A549 (cell line): Measurements from ENCODE around the gene MPPED1. TPM values are rescaled to one million over a fixed set of nuclear protein-coding genes. Genes with fewer than 3 reads are reported as not detected.

ENCODE experiments used
- ATAC-seq, 2 experiments: fragments of 200-7000 bp in 1 of 2; fragments of >200 bp in 1 of 2; cut with Nextera tagmentation in 1 of 2; cut with Tn5 transposase in 1 of 2; 3 replicates each; pipeline versions ENCODE4 v1.8.0 to v1.9.1; 2018 to 2020; ENCODE audit warnings: mild to moderate bottlenecking in 1 of 2, moderate library complexity in 1 of 2
- CTCF ChIA-PET: fragments of 300-600 bp; sonication (Branson Sonifier 250); formaldehyde crosslinking; extraction: SDS; loops from one replicate; lab custom pipeline; 2021; ENCODE audit warnings: antibody characterized with exemption, inconsistent platforms; lab: Yijun Ruan, JAX
- POLR2A ChIA-PET: fragments of 350-600 bp; formaldehyde crosslinking; extraction: SDS; loops from one replicate; lab custom pipeline; 2021; ENCODE audit warnings: antibody characterized with exemption, inconsistent platforms; lab: Yijun Ruan, JAX
- DNase-seq, 2 experiments: peaks; one replicate each; pipeline versions ENCODE4 v3.0.0 to v3.0.0-alpha.2; 2011 to 2016; ENCODE audit warnings: low read depth in 1 of 2, low spot score in 1 of 2
- FAIRE-seq: peaks from 2 replicates; lab custom pipeline; 2011; peaks lifted over from hg19 to GRCh38; lab: Jason Lieb, UNC
- H3K27ac ChIP-seq, 2 experiments: fragments of >200 bp; sonication (Bioruptor Twin); formaldehyde crosslinking; 3 replicates each; pipeline ENCODE4 v1.5.1; 2016 to 2017
- H3K4me1 ChIP-seq: fragments of >200 bp; sonication (Bioruptor Twin); formaldehyde crosslinking; 3 replicates; pipeline ENCODE4 v1.6.1; 2016
- H3K4me2 ChIP-seq: fragments of >200 bp; sonication (Bioruptor Twin); formaldehyde crosslinking; 3 replicates; pipeline ENCODE4 v1.6.1; 2016
- H3K4me3 ChIP-seq: fragments of >200 bp; sonication (Bioruptor Twin); formaldehyde crosslinking; 3 replicates; pipeline ENCODE4 v1.5.1; 2016
- H3K9me3 ChIP-seq: fragments of >200 bp; sonication (Bioruptor Twin); formaldehyde crosslinking; 3 replicates; pipeline ENCODE4 v1.6.1; 2016
- ATOH8 ChIP-seq: fragments of 250-450 bp; sonication (Bioruptor Pico); IDR thresholded peaks from 2 replicates; pipeline ENCODE4 v1.5.0; 2020; ENCODE audit warnings: low read depth, mild to moderate bottlenecking, moderate library complexity
- CBX8 ChIP-seq: fragments of 200-600 bp; sonication (generic); IDR thresholded peaks from 2 replicates; pipeline ENCODE4 v1.6.1; 2016
- CHD2 ChIP-seq: fragments of 150-350 bp; IDR thresholded peaks from 2 replicates; pipeline ENCODE4 v1.6.1; 2014; ENCODE audit warnings: low read length; ENCODE audit not compliant: partially characterized antibody
- EHMT2 ChIP-seq: fragments of 200-600 bp; sonication (generic); IDR thresholded peaks from 2 replicates; pipeline ENCODE4 v1.6.1; 2016; ENCODE audit warnings: antibody characterized with exemption, low read depth, mild to moderate bottlenecking, moderate library complexity
- ELK1 ChIP-seq: fragments of 150-350 bp; IDR thresholded peaks from 2 replicates; pipeline ENCODE4 v1.6.1; 2014; ENCODE audit warnings: low read depth, mild to moderate bottlenecking, low read length
- EP300 ChIP-seq, 2 experiments: fragments of >200 bp; sonication (Bioruptor Twin); formaldehyde crosslinking; IDR thresholded peaks; 2 replicates in 1 of 2; 3 replicates in 1 of 2; pipeline ENCODE4 v1.6.1; 2016 to 2017
- FOSB ChIP-seq: fragments of 250-450 bp; sonication (Bioruptor Pico); IDR thresholded peaks from 2 replicates; pipeline ENCODE4 v1.5.0; 2020; ENCODE audit warnings: mild to moderate bottlenecking, moderate library complexity
- JUN ChIP-seq, 2 experiments: fragments of >200 bp; sonication (Bioruptor Twin); formaldehyde crosslinking; IDR thresholded peaks; 2 replicates in 1 of 2; 3 replicates in 1 of 2; pipeline ENCODE4 v1.6.1; 2016 to 2017
- MYC ChIP-seq: IDR thresholded peaks from 2 replicates; pipeline ENCODE4 v1.6.1; 2012; ENCODE audit warnings: mild to moderate bottlenecking, inconsistent platforms, low read length, improper control_type of control experiment, borderline replicate concordance
- NFE2L2 ChIP-seq: fragments of 150-350 bp; conservative IDR thresholded peaks from 2 replicates; pipeline ENCODE4 v1.6.1; 2014; ENCODE audit warnings: low read length
- POLR2A ChIP-seq: IDR thresholded peaks from 2 replicates; pipeline ENCODE4 v1.6.1; 2012; ENCODE audit warnings: mild to moderate bottlenecking, low read length
- POLR2AphosphoS2 ChIP-seq: conservative IDR thresholded peaks from 2 replicates; pipeline ENCODE4 v1.6.1; 2012; ENCODE audit warnings: low read length, improper control_type of control experiment, inconsistent platforms
- RCOR1 ChIP-seq: fragments of 150-350 bp; IDR thresholded peaks from 2 replicates; pipeline ENCODE4 v1.6.1; 2014; ENCODE audit warnings: antibody characterized with exemption, low read length, low read depth
- TP53 ChIP-seq: fragments of 250-450 bp; sonication (Bioruptor Pico); IDR thresholded peaks from 2 replicates; pipeline ENCODE4 v1.5.0; 2021; ENCODE audit warnings: mild to moderate bottlenecking, moderate library complexity
- ZNF302 ChIP-seq: fragments of 250-450 bp; sonication (Bioruptor Pico); IDR thresholded peaks from 2 replicates; pipeline ENCODE4 v1.9.0; 2021; ENCODE audit warnings: inconsistent platforms, mild to moderate bottlenecking, moderate library complexity
- ZSCAN20 ChIP-seq: fragments of 250-450 bp; sonication (Bioruptor Pico); IDR thresholded peaks from 2 replicates; pipeline ENCODE4 v1.8.0; 2022; ENCODE audit warnings: mild to moderate bottlenecking, moderate library complexity
- WGBS: methylation state at CpG from one replicate; pipeline ENCODE4 v1.1.6; 2017; ENCODE audit errors: missing lambda C conversion rate; 5-methylcytosine and 5-hydroxymethylcytosine counted together
- polyA plus RNA-seq, 4 experiments: library from polyadenylated mRNA; depleted of rRNA in 3 of 4; stranded (reverse); fragments of >200 nt; fragmentation: RNase III in 1 of 4; extraction: RNeasy Plus Mini Kit Qiagen cat#74134 plus additional on column Dnase treatment in 1 of 4; gene quantifications; 2 replicates in 3 of 4; 3 replicates in 1 of 4; pipeline ENCODE4 v1.2.3, GENCODE V29; 2011 to 2017
- TF ChIP-seq, protein P1 (sequence below): fragments of 450-650 bp; IDR thresholded peaks from 2 replicates; pipeline ENCODE4 v1.6.1; 2014; ENCODE audit warnings: antibody characterized with exemption
- TF ChIP-seq, protein P2 (sequence below): fragments of >200 bp; sonication (Bioruptor Twin); formaldehyde crosslinking; IDR thresholded peaks from 2 replicates; pipeline ENCODE4 v1.6.1; 2016

MPPED1 gene
- polyA plus RNA-seq, 2 of the 4 experiments (the other 2 are of a cell fraction) = not detected

- Histone ChIP-seq H3K4me1 (no peaks in the 10 kb centered on the region), H3K4me2 (no peak overlapping the region), H3K27ac (no peak overlapping the region), H3K4me3 (no peak overlapping the region), H3K9me3 (no peaks in the 10 kb centered on the region)
- DNase-seq (no peak), ATAC-seq (no peak), FAIRE-seq (no peak)
- ChIA-PET CTCF (interaction anchor here (0.8 kb wide), 1 partner anchor 27 kb away, joined by 3 read pairs; no protein-coding TSS in a partner anchor), POLR2A (no interaction called here)
- TF ChIP-seq POLR2A = no peak
- TF ChIP-seq TP53 (CRISPR knock-in tag) = no peak
- TF ChIP-seq EP300 (IDR thresholded peaks at IDR 0.05) = no peak
- no peak for TF ChIP-seq CHD2
- no peak for TF ChIP-seq CBX8
- TF ChIP-seq NFE2L2 = no peak
- TF ChIP-seq EHMT2 = no peak
- no peak for TF ChIP-seq POLR2AphosphoS2
- TF ChIP-seq ZNF302 (CRISPR knock-in tag) = no peak
- TF ChIP-seq RCOR1 = no peak
- no peak for TF ChIP-seq FOSB (CRISPR knock-in tag)
- no peak for TF ChIP-seq ELK1
- TF ChIP-seq JUN (IDR thresholded peaks at IDR 0.05) = no peak
- whole genome bisulfite sequencing = 6% methylated on average over 2 of the region's 2 CpGs
Measured at GRCh38 chr22:43509337-43509736, 97.5 kb downstream of the MPPED1 start.

GRCh38 chr22:43510281-43511070 lies 98.7 kb downstream of the MPPED1 start:
- Histone ChIP-seq H3K27ac (no peak overlapping the region), H3K4me2 (no peak overlapping the region), H3K4me3 (no peak overlapping the region), H3K9me3 (no peaks in the 10 kb centered on the region), H3K4me1 (no peaks in the 10 kb centered on the region)
- WGBS = 43% methylated on average over 2 of the region's 9 CpGs
- DNase-seq = no peak
- TF ChIP-seq, protein P1, sequence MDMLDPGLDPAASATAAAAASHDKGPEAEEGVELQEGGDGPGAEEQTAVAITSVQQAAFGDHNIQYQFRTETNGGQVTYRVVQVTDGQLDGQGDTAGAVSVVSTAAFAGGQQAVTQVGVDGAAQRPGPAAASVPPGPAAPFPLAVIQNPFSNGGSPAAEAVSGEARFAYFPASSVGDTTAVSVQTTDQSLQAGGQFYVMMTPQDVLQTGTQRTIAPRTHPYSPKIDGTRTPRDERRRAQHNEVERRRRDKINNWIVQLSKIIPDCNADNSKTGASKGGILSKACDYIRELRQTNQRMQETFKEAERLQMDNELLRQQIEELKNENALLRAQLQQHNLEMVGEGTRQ = no peak
- ChIA-PET CTCF (no interaction called here), POLR2A (no interaction called here)
- FAIRE-seq = no peak
- ATAC-seq = no peak

- Histone ChIP-seq H3K27ac (no peak overlapping the region), H3K4me2 (no peak overlapping the region), H3K4me1 (no peaks in the 10 kb centered on the region), H3K9me3 (no peaks in the 10 kb centered on the region), H3K4me3 (no peak overlapping the region)
- ATAC-seq (no peak), FAIRE-seq (no peak), DNase-seq (no peak)
- 15% methylated on average over 5 of the region's 16 CpGs for WGBS
- CTCF ChIA-PET = no interaction called here
- POLR2A ChIA-PET = no interaction called here
- TF ChIP-seq EHMT2 (no peak), ATOH8 (CRISPR knock-in tag) (no peak), ELK1 (no peak), MYC (no peak), ZSCAN20 (CRISPR knock-in tag) (no peak)
- TF ChIP-seq, protein P2, sequence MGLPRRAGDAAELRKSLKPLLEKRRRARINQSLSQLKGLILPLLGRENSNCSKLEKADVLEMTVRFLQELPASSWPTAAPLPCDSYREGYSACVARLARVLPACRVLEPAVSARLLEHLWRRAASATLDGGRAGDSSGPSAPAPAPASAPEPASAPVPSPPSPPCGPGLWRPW = no peak
Measured at GRCh38 chr22:43511276-43511910, 99.6 kb downstream of the MPPED1 start.
